Lower leg skin (tissue), 3 donors: ENCODE results near the gene PLA2G2C.

ENCODE experiments used
- CTCF ChIP-seq, 3 donors: fragments of 450-650 bp; IDR thresholded peaks; one replicate each; pipeline ENCODE4 v1.5.1; 2016; ENCODE audit warnings: antibody characterized with exemption in 3 of 3, mild to moderate bottlenecking in 3 of 3, moderate library complexity in 2 of 3
- POLR2A ChIP-seq, 2 donors: fragments of 450-650 bp; IDR thresholded peaks; one replicate each; pipeline ENCODE4 v1.6.1; 2016 to 2017; ENCODE audit warnings: antibody characterized with exemption in 2 of 2, mild to moderate bottlenecking in 1 of 2, moderate library complexity in 1 of 2

- TF ChIP-seq CTCF (IDR thresholded peaks at IDR 0.05) (no peak), POLR2A (IDR thresholded peaks at IDR 0.05) (no peak)
Observed at GRCh38 chr1:20216574-20216973, 30.3 kb upstream of the PLA2G2C start.
